ENCODE results near the gene ZSCAN5B. TPM values are rescaled to one million over a fixed set of nuclear protein-coding genes. Genes with fewer than 3 reads are reported as not detected.

ZSCAN5B gene
- total and polyA plus RNA-seq, 2 of the 13 experiments (the other 11 are each of a cell fraction or from before 2014, with no cell fraction given): not detected

DNA sequence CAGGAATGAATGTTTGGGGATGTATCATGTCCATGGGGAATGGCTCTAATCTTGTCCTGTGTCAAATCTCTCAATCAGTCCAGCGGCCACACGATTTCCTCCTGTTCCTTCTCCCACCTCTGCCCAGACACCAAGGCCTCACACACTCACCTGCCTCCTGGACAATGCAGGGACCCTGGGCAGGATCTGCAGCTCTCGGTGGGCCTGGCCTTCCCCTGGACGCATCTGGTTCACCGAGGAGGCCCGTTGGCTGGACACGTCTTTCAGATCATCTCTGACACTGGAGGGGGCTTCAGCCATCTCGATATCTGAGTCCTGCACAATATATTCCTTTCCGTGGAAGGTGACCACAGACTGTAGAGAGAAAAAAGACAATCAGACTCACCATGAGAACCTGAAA is 25.9 kb upstream of the ZSCAN5B start:
- TF ChIP-seq GABPB1 (CRISPR knock-in tag; IDR thresholded peaks at IDR 0.05) (no peak), RXRA (CRISPR knock-in tag; IDR thresholded peaks at IDR 0.05) (no peak), ZMYM2 (CRISPR knock-in tag; IDR thresholded peaks at IDR 0.05) (no peak), KLF11 (CRISPR knock-in tag; IDR thresholded peaks at IDR 0.05) (no peak), KDM4B (CRISPR knock-in tag; IDR thresholded peaks at IDR 0.05) (no peak), ZNF619 (CRISPR knock-in tag; IDR thresholded peaks at IDR 0.05) (no peak), ZFP36L1 (CRISPR knock-in tag; IDR thresholded peaks at IDR 0.05) (no peak), CREM (IDR thresholded peaks at IDR 0.05) (no peak), CREM (CRISPR knock-in tag; IDR thresholded peaks at IDR 0.05) (no peak), ZNF282 (IDR thresholded peaks at IDR 0.05; ENCODE audit: partially characterized antibody) (no peak), DNMT3B (CRISPR knock-in tag; conservative IDR thresholded peaks at IDR 0.05) (no peak), ZNF839 (CRISPR knock-in tag; IDR thresholded peaks at IDR 0.05; ENCODE audit: borderline replicate concordance) (no peak), ZNF7 (CRISPR knock-in tag; IDR thresholded peaks at IDR 0.05) (no peak), ZNF44 (CRISPR knock-in tag; IDR thresholded peaks at IDR 0.05) (no peak), SMAD3 (CRISPR knock-in tag; IDR thresholded peaks at IDR 0.05) (no peak)
- no peaks in the 10 kb centered on the region for H3K9me3 ChIP-seq (ENCODE audit: low read length)
- no peak overlapping the region for H3K4me3 ChIP-seq (replicated peaks in 1 of 3; ENCODE audit: insufficient read depth in 1 of 3, low read depth in 2 of 3, low read length in 3 of 3)
- H3K9ac ChIP-seq (ENCODE audit: insufficient read depth, low read depth, low read length): no peak overlapping the region
- H2AFZ ChIP-seq (ENCODE audit: low read length): no peak overlapping the region
- WGBS (ENCODE audit: low lambda C conversion rate): 83% methylated on average over 8 of the region's 9 CpGs
- H4K20me1 ChIP-seq (ENCODE audit: insufficient read depth, low read length): no peaks in the 10 kb centered on the region
- no peak overlapping the region for H3K4me2 ChIP-seq (ENCODE audit: low read depth, low read length)
- H3K27me3 ChIP-seq (ENCODE audit: control insufficient read depth in 1 of 2, insufficient read depth in 2 of 2, low read length in 2 of 2): no peaks in the 10 kb centered on the region
- no peaks in the 10 kb centered on the region for H3K79me2 ChIP-seq (ENCODE audit: insufficient read depth, low read length)
- intact Hi-C loops (cut with micrococcal nuclease; ENCODE audit: unreplicated experiment) (no loop called here), in situ Hi-C loops (cut with HindIII; ENCODE audit: extremely low pct_ligation_motif_present, low pct_unique_long_range_greater_than_20kb) (no loop called here)
- ATAC-seq (no peak), DNase-seq (ENCODE audit: low spot score) (no peak), FAIRE-seq (no peak)
- no TSS peak for BruUV-seq (replicated peaks)
- no peak overlapping the region for H3K27ac ChIP-seq (ENCODE audit: extremely low read length, insufficient read depth, low read length)
- CTCF ChIA-PET (ENCODE audit: low intra/inter-chr PET ratio, low total read pairs): no interaction called here
- POLR2A ChIA-PET: no interaction called here
- H3K36me3 ChIP-seq (replicated peaks in 1 of 2; ENCODE audit: control insufficient read depth in 1 of 2, insufficient read depth in 2 of 2, low read length in 2 of 2): peaks cover 1 to 8% of the 10 kb centered on the region in 2 experiments
- H3K4me1 ChIP-seq (ENCODE audit: insufficient read depth, low read length): no peaks in the 10 kb centered on the region
